ENCODE measurements around the gene MYO9B.
"Not testable (repeated sequence)": the region's sequence is repeated elsewhere in the genome, so short reads cannot be mapped to it uniquely, and the experiment has no call there.

Gene MYO9B

DNA sequence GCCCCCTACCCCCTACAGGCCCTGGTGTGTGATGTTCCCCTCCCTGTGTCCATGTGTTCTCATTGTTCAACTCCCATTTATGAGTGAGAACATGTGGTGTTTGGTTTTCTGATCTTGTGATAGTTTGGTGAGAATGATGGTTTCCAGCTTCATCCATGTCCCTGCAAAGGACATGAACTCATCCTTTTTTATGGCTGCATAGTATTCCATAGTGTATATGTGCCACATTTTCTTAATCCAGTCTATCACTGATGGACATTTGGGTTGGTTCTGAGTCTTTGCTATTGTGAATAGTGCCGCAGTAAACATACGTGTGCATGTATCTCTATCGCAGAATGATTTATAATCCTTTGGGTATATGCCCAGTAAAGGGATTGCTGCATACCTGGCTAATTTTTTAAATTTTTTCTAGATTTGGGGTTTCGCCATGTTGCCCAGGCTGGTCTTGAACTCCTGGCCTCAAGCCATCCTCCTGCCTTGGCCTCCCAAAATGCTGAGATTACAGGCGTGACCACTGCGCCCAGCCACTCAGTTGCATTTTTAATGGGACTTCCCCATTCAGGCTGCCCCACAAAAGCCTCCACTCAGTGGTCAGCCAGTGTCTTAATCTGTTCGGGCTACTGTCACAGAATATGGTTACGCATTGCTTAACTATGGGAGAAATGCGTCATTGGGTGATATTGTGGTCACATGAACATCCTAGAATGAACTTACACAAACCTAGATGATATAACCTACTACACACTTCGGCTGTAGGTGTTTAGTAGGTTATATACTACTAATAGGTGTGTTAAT lies 62.7 kb downstream of the MYO9B start:
- not testable (repeated sequence) for H3K9ac ChIP-seq (ENCODE audit: low read depth in 1 of 2, low read length in 2 of 2); H3K27me3 ChIP-seq (ENCODE audit: control insufficient read depth in 2 of 2, insufficient read depth in 2 of 2, low read length in 2 of 2); H3K9me3 ChIP-seq (ENCODE audit: control insufficient read depth in 2 of 2, low read length in 2 of 2); H3K27ac ChIP-seq (ENCODE audit: low read depth in 2 of 2, low read length in 2 of 2); H3K4me3 ChIP-seq (ENCODE audit: low read length in 2 of 2); H3K4me1 ChIP-seq (ENCODE audit: control insufficient read depth in 2 of 2, insufficient read depth in 2 of 2, low read length in 2 of 2)
- H3K36me3 ChIP-seq (ENCODE audit: control insufficient read depth in 2 of 2, insufficient read depth in 2 of 2, low read length in 2 of 2), result peaks cover 8 to 12% of the 10 kb centered on the region in 2 donors

DNA sequence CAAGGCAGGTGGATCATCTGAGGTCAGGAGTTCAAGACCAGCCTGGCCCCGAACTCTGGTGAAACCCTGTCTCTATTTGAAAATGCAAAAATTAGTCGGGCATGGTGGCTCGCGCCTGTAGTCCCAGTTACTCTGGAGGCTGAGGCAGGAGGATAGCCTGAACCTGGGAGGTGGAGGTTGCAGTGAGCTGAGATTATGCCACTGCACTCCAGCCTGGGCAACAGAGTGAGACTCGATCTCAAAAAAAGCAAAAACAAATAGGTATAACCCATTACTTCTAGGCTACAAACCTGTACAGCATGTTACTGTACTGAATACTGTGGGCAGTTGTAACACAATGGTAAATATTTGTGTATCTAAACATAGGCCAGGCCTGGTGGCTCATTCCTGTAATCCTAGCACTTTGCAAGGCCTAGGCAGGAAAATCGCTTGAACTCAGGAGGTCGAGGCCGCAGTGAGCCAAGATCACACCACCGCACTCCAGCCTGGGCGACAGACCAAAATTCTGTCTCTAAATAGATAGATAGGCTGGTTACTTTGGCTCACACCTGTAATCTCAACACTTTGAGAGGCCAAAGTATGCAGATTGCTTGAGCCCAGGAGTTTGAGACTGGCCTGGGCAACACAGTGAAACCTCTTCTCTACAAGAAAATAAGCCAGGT lies 63.5 kb downstream of the MYO9B start:
- Histone ChIP-seq H3K27me3 (ENCODE audit: control insufficient read depth in 2 of 2, insufficient read depth in 2 of 2, low read length in 2 of 2) (no peaks in the 10 kb centered on the region), H3K4me3 (ENCODE audit: low read length in 2 of 2) (no peak overlapping the region), H3K27ac (ENCODE audit: low read depth in 2 of 2, low read length in 2 of 2) (no peak overlapping the region), H3K36me3 (ENCODE audit: control insufficient read depth in 2 of 2, insufficient read depth in 2 of 2, low read length in 2 of 2) (peaks cover 8 to 12% of the 10 kb centered on the region in 2 donors), H3K9me3 (ENCODE audit: control insufficient read depth in 2 of 2, low read length in 2 of 2) (no peaks in the 10 kb centered on the region), H3K9ac (ENCODE audit: low read depth in 1 of 2, low read length in 2 of 2) (no peak overlapping the region), H3K4me1 (ENCODE audit: control insufficient read depth in 2 of 2, insufficient read depth in 2 of 2, low read length in 2 of 2) (peaks cover 2 to 8% of the 10 kb centered on the region in 2 donors)

DNA sequence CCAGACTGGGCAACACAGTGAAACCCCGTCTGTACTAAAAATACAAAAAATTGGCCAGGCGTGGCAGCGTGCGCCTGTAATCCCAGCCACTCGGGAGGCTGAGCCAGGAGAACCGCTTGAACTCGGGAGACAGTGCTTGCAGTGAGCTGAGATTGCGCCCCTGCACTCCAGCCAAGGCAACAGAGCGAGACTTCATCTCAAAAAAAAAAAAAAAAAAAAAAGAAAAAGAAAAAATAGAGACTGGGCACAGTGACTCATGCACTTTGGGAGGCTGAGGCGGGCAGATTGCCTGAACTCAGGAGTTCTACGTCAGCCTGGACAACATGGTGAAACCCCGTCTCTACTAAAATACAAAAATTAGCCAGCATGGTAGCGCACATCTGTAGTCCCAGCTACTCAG lies 69.2 kb downstream of the MYO9B start:
- H3K27me3 ChIP-seq (ENCODE audit: control insufficient read depth in 2 of 2, insufficient read depth in 2 of 2, low read length in 2 of 2); H3K4me1 ChIP-seq (ENCODE audit: control insufficient read depth in 2 of 2, insufficient read depth in 2 of 2, low read length in 2 of 2); H3K27ac ChIP-seq (ENCODE audit: low read depth in 2 of 2, low read length in 2 of 2): not testable (repeated sequence)

DNA sequence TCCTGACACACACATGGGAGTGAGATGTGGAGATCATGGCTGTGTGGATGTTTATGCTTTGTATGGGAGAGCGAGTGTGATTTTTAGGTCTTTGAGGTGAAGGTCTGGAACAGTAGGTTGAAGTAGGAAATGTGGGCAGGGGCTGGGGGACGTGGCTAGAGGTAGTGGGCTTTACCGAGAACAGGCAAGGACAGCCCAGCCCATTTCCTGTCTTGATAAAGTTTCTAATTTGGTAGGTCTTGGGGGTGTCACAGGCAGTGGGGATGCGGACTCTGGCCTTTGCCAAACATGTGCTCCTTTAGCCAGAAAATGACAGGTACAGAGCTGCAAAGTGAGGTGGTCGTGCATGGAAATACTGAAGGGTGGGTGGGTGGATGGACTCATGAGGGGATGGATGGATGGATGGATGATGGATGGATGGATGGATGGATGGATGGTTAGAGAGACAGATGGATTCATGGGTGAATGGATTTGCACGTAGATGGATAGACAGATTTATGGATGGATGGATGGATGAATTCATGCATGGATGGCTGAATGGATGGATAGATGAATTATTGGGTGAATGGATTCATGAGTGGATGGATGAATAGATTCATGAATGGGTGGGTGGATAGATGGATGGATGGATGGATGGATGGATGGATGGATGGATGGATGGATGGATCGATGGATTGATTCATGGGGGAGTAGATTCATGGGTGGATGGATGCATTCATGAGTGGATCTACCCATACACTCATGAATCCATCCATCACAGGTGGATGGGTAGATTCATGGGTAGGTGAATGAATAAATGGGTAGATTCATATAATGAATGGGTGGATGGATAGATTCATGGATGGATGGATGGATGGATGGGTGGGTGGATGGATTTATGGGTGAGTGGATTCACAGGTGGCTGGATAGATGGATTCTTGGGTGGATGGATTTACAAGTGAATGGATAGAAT lies 70.2 kb downstream of the MYO9B start:
- no peaks in the 10 kb centered on the region for H3K27me3 ChIP-seq (ENCODE audit: control insufficient read depth in 2 of 2, insufficient read depth in 2 of 2, low read length in 2 of 2)
- H3K9me3 ChIP-seq (ENCODE audit: control insufficient read depth in 2 of 2, low read length in 2 of 2), result no peaks in the 10 kb centered on the region
- H3K36me3 ChIP-seq (ENCODE audit: control insufficient read depth in 2 of 2, insufficient read depth in 2 of 2, low read length in 2 of 2), result peaks cover 31 to 40% of the 10 kb centered on the region in 2 donors
- H3K9ac ChIP-seq (ENCODE audit: low read depth in 1 of 2, low read length in 2 of 2), result no peak overlapping the region
- H3K4me3 ChIP-seq (ENCODE audit: low read length in 2 of 2), result no peak overlapping the region
- no peaks in the 10 kb centered on the region for H3K4me1 ChIP-seq (ENCODE audit: control insufficient read depth in 2 of 2, insufficient read depth in 2 of 2, low read length in 2 of 2)
- no peak overlapping the region for H3K27ac ChIP-seq (ENCODE audit: low read depth in 2 of 2, low read length in 2 of 2)

More for the DNA sequence above, 69.2 kb downstream of the MYO9B start:
- not testable (repeated sequence) for H3K9me3 ChIP-seq (ENCODE audit: control insufficient read depth in 2 of 2, low read length in 2 of 2); H3K4me3 ChIP-seq (ENCODE audit: low read length in 2 of 2); H3K9ac ChIP-seq (ENCODE audit: low read depth in 1 of 2, low read length in 2 of 2)
- H3K36me3 ChIP-seq (ENCODE audit: control insufficient read depth in 2 of 2, insufficient read depth in 2 of 2, low read length in 2 of 2), result peaks cover 31 to 33% of the 10 kb centered on the region in 2 donors

DNA sequence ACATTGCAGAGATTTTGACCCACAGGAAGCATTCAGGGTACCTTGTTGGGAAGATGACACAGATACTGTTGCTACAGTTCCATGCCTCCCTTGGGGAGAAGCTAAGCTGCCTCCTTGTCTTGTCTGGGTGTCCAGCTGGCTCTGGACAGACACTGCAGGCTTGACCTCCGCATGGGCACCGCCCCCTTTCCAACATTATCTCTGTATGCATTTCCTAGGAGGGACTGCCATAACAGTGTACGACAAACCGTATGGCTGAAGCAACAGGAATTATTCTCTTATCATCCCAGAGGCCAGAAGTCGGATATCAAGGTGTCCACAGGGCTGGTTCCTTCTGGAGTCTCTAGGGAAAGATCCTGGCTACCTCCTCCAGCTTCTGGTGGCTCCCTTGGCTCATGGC lies 72.6 kb downstream of the MYO9B start:
- Histone ChIP-seq H3K4me3 (ENCODE audit: low read length in 2 of 2) (no peak overlapping the region), H3K4me1 (ENCODE audit: control insufficient read depth in 2 of 2, insufficient read depth in 2 of 2, low read length in 2 of 2) (no peaks in the 10 kb centered on the region), H3K9ac (ENCODE audit: low read depth in 1 of 2, low read length in 2 of 2) (no peak overlapping the region), H3K27me3 (ENCODE audit: control insufficient read depth in 2 of 2, insufficient read depth in 2 of 2, low read length in 2 of 2) (no peaks in the 10 kb centered on the region), H3K9me3 (ENCODE audit: control insufficient read depth in 2 of 2, low read length in 2 of 2) (no peaks in the 10 kb centered on the region), H3K27ac (ENCODE audit: low read depth in 2 of 2, low read length in 2 of 2) (no peak overlapping the region), H3K36me3 (ENCODE audit: control insufficient read depth in 2 of 2, insufficient read depth in 2 of 2, low read length in 2 of 2) (peaks cover 24 to 47% of the 10 kb centered on the region in 2 donors)

DNA sequence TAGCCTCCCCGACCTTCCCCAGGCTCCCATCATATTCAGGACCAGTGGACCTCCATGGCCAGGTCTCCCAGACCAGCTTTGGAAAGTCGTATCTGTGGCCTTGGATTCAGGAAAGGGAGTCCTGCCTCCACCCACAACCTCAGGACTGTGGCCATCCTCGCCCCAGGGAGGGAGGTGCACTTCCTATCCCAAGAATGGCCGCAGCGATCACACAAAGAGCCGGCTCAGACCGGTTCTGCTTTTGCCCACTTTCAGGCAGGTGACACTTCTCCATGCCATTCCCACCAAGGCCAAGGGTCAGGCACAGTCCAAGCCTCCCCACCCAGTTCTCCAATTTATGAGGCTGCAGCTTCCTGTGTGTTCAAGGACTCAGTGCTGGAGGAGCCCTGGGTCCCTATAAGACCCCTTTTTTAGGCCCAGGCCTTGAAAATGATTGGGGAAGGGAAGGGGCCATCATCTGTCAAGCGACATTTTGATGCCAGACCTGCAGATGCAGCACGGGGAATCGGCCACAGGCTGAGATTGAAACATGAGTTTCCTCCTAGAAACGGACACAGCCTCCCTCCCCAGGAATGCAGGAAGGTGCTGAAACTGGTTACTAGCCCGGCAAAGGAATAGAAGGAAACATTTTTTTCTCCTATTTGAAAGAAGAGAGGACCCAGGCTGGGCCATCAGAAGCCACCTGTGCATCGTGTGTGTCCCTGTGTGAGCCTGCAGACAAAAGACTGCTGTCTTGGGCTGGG lies 74.0 kb downstream of the MYO9B start:
- Histone ChIP-seq H3K36me3 (ENCODE audit: control insufficient read depth in 2 of 2, insufficient read depth in 2 of 2, low read length in 2 of 2) (peaks cover 36 to 53% of the 10 kb centered on the region in 2 donors), H3K9me3 (ENCODE audit: control insufficient read depth in 2 of 2, low read length in 2 of 2) (no peaks in the 10 kb centered on the region), H3K9ac (ENCODE audit: low read depth in 1 of 2, low read length in 2 of 2) (no peak overlapping the region), H3K27ac (ENCODE audit: low read depth in 2 of 2, low read length in 2 of 2) (no peak overlapping the region), H3K4me3 (ENCODE audit: low read length in 2 of 2) (no peak overlapping the region), H3K27me3 (ENCODE audit: control insufficient read depth in 2 of 2, insufficient read depth in 2 of 2, low read length in 2 of 2) (no peaks in the 10 kb centered on the region), H3K4me1 (ENCODE audit: control insufficient read depth in 2 of 2, insufficient read depth in 2 of 2, low read length in 2 of 2) (no peaks in the 10 kb centered on the region)

DNA sequence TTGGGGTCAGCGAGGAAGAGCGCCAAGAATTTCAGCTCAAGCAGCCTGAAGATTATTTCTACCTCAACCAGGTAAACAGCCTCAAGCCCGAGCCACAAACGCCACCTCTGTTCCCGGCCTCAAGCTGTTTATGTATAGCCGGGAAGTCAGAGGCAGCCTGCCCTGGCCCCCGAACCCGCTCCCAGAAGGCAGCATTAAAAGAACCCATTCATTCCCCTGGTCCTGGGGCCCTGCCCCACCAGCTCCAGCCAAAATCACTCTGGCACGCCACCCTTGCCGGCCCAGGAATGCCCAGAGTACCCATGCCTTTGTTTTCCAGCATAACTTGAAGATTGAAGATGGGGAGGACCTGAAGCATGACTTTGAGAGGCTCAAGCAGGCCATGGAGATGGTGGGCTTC lies 78.4 kb downstream of the MYO9B start:
- Histone ChIP-seq H3K9ac (ENCODE audit: low read depth in 1 of 2, low read length in 2 of 2) (no peak overlapping the region), H3K4me1 (ENCODE audit: control insufficient read depth in 2 of 2, insufficient read depth in 2 of 2, low read length in 2 of 2) (no peaks in the 10 kb centered on the region), H3K27ac (ENCODE audit: low read depth in 2 of 2, low read length in 2 of 2) (no peak overlapping the region), H3K36me3 (ENCODE audit: control insufficient read depth in 2 of 2, insufficient read depth in 2 of 2, low read length in 2 of 2) (peaks cover 39 to 63% of the 10 kb centered on the region in 2 donors), H3K27me3 (ENCODE audit: control insufficient read depth in 2 of 2, insufficient read depth in 2 of 2, low read length in 2 of 2) (no peaks in the 10 kb centered on the region), H3K4me3 (ENCODE audit: low read length in 2 of 2) (no peak overlapping the region), H3K9me3 (ENCODE audit: control insufficient read depth in 2 of 2, low read length in 2 of 2) (no peaks in the 10 kb centered on the region)

DNA sequence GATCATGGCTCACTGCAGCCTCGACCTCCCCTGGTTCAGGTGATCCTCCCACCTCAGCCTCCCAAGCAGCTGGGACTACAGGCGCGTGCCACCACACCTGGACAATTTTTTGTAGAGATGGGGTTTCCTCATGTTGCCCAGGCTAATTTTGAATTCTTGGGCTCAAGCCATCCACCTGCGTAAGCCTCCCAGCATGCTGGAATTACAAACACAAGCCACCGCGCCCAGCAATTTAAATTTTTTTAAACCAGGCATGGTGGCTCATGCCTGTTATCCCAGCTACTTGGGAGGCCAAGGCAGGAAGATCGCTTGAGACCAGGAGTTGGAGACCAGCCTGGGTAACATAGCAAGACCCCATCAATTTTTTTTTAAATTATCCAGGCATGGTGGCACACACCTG lies 79.7 kb downstream of the MYO9B start:
- no peaks in the 10 kb centered on the region for H3K4me1 ChIP-seq (ENCODE audit: control insufficient read depth in 2 of 2, insufficient read depth in 2 of 2, low read length in 2 of 2)
- H3K9ac ChIP-seq (ENCODE audit: low read depth in 1 of 2, low read length in 2 of 2), result no peak overlapping the region
- no peaks in the 10 kb centered on the region for H3K9me3 ChIP-seq (ENCODE audit: control insufficient read depth in 2 of 2, low read length in 2 of 2)
- no peak overlapping the region for H3K4me3 ChIP-seq (ENCODE audit: low read length in 2 of 2)
- no peaks in the 10 kb centered on the region for H3K27me3 ChIP-seq (ENCODE audit: control insufficient read depth in 2 of 2, insufficient read depth in 2 of 2, low read length in 2 of 2)
- peaks cover 51 to 69% of the 10 kb centered on the region in 2 donors for H3K36me3 ChIP-seq (ENCODE audit: control insufficient read depth in 2 of 2, insufficient read depth in 2 of 2, low read length in 2 of 2)
- no peak overlapping the region for H3K27ac ChIP-seq (ENCODE audit: low read depth in 2 of 2, low read length in 2 of 2)

DNA sequence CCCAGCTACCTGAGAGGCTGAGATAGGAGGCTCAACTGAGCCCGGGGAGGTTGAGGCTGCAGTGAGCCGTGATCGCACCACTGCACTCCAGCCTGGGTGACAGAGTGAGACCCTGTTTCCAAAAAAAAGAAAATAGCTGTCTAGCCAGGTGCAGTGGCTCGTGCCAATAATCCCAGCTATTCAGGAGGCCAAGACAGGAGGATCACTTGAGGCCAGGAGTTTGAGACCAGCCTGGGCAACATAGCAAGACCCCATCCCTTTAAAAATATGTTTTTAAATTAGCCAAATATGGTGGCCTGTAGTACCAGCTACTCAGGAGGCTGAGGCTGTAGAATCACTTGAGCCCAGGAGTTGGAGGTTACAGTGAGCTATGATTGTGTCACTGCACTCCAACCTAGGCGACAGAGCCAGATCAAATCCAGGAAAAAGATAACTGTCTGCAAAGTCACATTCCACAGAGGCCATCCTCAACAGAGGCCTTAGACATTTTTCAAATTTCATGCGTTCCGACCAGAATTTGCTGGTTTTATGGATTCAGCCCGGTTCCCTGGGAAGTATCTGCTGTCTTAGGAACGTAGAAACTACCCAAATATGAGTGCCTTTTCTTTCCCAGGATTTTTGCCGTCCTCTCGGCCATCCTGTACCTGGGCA lies 80.8 kb downstream of the MYO9B start:
- H3K27ac ChIP-seq (ENCODE audit: low read depth in 2 of 2, low read length in 2 of 2), result peak overlapping the region in 1 of 2 donors; percentile 38
- no peaks in the 10 kb centered on the region for H3K4me1 ChIP-seq (ENCODE audit: control insufficient read depth in 2 of 2, insufficient read depth in 2 of 2, low read length in 2 of 2)
- H3K9me3 ChIP-seq (ENCODE audit: control insufficient read depth in 2 of 2, low read length in 2 of 2), result no peaks in the 10 kb centered on the region
- H3K4me3 ChIP-seq (ENCODE audit: low read length in 2 of 2), result no peak overlapping the region
- no peaks in the 10 kb centered on the region for H3K27me3 ChIP-seq (ENCODE audit: control insufficient read depth in 2 of 2, insufficient read depth in 2 of 2, low read length in 2 of 2)
- H3K9ac ChIP-seq (ENCODE audit: low read depth in 1 of 2, low read length in 2 of 2), result no peak overlapping the region
- peaks cover 52 to 64% of the 10 kb centered on the region in 2 donors for H3K36me3 ChIP-seq (ENCODE audit: control insufficient read depth in 2 of 2, insufficient read depth in 2 of 2, low read length in 2 of 2)
